Left forelimb (tissue), 1 donor: Measurements from ENCODE around the gene CLPTM1L.
"Not testable (repeated sequence)": the region's sequence is repeated elsewhere in the genome, so short reads cannot be mapped to it uniquely, and the experiment has no call there.

Experiments used
- DNase-seq: peaks from one replicate; pipeline ENCODE4 v3.0.0-alpha.2; 2018; ENCODE audit warnings: low spot score

CLPTM1L gene

DNA sequence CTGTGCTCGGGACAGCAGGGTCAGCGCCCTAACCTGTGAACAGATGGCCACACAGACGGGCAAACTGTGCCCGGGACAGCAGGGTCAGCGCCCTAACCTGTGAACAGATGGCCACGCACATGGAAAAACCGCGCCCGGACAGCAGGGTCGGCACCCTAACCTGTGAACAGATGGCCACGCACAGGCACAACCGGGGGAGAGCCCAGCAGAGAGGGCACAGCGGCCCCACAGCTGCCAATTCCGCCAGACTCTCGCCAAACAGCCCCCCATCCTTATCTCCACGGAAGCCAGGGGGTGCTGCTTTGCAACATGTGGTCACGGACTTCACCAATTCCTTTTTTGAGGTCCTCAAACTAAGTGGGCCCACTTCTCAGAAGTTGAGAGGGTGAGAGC, 5.1 kb downstream of the CLPTM1L start:
- DNase-seq: not testable (repeated sequence)

DNA sequence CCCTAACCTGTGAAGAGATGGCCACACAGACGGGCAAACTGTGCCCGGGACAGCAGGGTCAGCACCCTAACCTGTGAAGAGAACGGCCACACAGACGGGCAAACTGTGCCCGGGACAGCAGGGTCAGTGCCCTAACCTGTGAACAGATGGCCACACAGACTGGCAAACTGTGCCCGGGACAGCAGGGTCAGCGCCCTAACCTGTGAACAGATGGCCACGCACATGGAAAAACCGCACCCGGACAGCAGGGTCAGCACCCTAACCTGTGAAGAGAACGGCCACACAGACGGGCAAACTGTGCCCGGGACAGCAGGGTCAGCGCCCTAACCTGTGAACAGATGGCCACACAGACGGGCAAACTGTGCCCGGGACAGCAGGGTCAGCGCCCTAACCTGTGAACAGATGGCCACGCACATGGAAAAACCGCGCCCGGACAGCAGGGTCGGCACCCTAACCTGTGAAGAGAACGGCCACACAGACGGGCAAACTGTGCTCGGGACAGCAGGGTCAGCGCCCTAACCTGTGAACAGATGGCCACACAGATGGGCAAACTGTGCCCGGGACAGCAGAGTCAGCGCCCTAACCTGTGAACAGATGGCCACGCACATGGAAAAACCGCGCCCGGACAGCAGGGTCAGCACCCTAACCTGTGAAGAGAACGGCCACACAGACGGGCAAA, 5.6 kb downstream of the CLPTM1L start:
- DNase-seq: not testable (repeated sequence)

DNA sequence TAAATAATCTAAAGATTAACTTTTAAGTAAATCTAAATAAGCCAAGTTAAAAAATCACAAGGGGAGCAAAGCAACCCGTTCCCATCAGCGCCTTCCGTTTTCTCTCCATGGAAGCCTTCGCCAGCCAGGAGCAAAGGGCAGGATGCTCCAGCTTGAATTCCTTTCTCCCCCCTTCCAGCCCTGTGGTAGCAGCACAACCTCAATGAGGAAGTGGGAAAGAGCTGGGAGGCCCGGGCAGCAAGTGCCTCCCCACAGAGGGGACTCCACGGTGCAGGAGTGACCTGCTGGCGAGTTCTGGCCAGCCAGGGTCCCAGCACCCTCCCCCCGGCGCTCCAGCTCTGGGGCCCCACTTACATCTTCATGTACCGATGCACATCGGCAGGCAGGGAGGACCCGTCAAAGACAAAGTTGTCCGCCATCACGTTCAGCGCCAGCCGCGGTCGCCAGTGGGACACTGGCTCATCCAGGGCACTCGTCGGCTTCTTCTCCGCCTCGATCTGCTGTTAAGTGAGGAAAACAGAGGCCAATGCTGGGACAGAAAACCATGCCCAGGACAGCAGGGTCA, 6.3 kb downstream of the CLPTM1L start:
- no peak for DNase-seq

DNA sequence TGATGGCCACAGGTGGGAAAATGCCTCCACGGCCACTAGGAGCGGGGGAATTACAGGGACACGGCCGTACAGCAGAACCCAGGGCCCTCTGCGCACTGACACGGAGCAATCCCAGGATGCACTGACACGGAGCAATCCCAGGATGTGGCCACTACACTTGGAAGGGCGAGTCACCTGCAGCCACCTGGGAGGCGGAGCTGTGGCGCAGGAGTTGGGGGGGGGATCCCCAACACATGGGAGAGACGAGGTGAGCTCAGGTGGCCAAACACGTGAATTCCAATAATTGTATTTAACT, 6.8 kb downstream of the CLPTM1L start:
- no peak for DNase-seq

DNA sequence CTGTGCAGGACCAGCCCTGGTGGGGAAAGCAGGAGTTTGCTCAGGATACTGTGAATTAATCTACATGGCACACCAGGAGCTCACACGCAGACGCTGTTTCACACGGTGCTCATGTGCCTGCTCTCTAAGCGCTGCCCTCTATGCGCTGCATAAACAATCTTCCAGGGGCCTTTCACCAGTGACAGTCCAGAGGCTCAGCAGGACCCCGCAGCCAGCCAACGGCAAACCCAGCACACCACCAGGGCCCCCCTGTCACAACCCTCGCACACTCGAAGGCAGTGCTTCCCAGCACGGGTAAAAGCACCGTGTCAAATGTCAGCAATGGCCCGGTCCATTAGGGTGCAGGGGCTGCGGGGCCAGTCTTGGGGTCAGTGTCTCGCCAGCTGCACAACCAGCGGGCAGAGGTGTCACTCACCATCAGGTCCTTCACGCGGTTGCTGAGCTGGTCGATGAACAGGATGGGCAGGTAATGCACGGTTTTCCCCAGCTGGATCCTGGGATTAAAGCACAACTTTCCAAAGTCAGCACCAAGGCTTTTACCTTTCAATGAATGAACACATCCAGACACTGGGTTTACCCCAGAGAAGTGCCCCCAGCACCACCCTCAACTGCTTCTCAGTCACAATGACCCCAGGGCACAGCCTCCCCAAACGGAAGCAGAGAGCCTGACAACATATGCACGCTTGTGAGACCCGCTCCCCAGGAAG, 7.3 kb downstream of the CLPTM1L start:
- DNase-seq: no peak

DNA sequence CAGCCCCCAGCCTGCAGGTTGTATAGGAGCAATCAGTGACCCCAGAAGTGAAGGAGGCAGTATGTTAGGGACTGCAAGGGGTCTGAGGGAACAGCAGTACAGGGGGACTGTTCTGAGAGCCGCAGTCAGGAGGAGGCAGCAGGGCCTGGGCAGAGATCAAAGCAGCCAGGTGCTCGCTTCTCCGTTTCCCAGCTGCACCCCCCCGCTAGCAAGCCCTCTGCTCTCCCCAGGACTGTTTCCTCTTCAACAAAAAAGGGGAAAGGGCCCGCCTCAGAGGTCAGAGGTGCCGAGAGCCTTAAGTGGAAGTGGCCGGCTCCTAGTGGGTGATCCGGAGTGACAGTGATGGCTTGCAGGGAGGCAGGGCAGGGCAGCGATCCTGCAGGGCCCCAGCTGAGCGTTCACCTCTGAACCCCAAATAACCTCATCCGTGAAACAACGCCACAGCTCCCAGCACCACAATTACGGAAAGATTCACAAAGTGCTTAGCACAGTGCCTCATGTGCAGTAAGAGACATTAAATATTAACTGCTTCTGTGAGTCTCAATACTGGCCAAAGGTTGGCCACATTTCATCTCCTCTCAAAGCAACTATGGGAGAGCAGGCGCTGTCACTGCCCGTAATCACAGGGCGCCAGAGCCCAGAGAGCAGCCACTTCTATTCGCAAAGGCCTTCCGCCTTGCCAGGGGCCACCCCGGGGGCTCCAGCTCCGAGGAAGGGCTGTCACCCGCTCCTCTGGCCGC, 8.0 kb downstream of the CLPTM1L start:
- DNase-seq: no peak

DNA sequence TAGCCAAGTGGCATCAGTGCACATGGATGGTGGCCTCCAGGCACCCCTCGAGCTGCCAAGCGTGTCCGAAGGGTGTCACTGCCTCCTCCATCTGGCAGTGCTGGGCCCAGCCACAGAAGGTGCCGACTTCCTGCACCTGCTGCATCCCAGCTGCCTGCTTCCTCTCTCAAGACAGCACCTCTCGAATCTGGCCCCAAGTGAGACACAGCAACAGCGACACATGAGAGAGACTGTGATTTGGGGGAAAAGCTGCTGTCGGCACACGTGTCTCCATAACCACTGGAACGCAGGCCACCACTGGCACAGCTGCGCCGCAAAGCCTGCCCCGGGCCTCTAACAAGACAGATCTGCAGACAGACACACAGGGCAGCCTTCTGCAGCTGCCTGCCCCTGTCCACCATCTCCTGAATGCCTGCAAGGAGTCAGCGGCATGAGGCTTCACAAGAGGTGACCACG, 8.8 kb downstream of the CLPTM1L start:
- DNase-seq: no peak

DNA sequence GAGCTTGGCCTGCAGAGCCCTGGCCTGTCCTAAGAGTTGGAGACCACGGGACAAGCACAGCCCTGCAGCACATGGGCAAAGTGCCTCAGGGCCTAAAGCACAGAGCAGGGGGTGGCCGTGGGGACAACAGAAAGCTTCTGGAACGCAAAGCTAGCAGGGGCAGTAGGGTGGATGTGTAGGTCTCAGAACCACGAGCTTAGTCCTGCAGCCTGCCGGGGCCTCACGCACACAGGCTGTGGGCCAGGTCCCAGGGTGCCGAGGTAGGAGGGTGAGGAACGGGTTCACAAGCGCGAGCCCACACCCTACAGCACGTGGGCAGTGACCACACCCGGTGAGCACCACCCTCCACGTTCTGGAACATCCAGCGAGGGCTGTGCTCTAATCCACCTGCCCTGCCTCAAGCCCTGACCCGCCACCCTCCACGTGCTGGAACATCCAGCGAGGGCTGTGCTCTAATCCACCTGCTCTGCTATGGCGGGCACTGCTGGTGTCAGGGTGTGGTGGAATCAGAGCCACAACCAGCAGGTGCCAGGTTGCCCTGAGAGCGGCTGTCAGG, 9.3 kb downstream of the CLPTM1L start:
- no peak for DNase-seq

DNA sequence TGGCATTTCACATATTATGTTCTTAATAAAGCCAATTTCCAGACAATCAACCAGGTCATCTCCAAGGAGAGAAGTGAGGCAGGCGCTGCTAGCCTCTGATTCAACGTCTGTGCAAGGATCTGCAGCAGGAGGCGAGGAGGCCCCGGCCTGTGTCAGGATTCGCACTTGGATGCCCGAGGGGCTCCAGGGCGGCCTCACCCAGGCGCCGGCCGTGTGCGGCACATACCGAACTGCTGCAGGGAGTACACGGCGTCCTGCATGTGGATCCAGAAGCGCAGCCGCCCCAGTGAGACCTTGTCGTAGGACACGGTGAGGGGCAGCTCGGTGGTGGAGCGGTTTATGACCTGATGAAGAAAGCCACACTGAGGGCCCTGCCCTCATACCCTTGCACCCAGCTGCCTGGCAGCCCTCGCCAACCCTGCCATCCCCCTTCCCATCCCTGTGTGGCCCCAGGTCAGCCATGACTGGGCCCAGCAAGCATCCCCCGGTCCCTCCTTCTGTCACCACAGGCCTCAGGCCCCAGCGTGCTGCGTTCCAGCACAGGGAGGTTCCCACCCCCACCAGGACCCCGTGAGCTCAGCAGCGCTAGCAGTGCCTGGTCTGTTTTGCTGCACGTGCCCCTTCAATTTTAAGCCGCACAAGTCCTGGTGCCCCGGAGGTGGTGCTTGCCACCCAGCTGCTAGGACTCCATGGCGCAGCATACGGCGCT, 9.9 kb downstream of the CLPTM1L start:
- no peak for DNase-seq

DNA sequence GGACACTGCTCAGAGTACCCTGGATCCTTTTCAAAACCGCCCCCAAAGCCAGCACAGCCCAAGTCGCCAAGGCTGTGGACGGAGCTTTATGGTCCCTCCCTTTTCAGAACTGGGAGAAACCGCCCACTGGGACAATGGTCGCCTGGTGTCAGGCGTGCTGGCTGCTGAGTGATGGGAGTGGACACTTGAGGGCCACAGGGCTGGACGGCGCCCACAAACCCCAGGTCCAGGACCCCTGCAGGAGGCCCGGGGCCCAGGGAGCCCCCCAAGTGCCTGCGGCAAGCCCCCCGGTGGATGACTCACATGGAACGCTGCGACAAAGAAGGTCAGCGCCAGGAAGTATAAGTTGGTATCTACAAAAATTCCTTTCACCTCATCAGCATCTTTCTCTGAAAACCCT, 10.9 kb downstream of the CLPTM1L start:
- DNase-seq: no peak

DNA sequence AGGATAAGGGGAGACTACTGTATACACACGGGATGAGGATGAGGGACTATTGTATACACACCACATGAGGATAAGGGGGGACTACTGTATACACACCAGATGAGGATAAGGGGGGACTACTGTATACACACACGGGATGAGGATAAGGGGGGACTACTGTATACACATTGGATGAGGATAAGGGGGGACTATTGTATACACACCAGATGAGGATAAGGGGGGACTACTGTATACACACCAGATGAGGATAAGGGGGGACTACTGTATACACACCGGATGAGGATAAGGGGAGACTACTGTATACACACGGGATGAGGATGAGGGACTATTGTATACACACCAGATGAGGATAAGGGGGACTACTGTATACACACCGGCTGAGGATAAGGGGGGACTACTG, 11.6 kb downstream of the CLPTM1L start:
- DNase-seq: not testable (repeated sequence)

DNA sequence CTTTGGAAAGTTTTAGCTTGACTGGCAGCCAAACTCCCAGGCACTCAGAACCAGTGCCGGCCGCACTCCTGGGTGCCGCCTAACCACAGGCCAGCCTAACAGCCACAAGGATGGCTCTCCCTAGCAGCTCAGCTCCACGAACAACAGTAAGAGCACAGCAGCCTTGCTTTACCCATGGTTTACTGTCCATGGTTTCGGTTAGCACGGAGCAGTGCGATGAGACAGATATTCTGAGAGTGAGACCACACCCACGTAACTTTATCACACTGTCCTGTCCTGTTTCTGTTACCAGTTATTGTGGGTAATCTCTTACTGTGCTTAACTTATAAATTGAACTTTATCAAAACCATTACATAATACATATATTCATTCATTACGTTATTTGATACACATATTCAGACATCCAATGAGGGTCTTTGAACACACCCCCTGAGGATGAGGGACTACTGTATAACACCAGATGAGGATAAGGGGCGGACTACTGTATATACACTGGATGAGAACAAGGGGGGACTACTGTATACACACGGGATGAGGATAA, 12.4 kb downstream of the CLPTM1L start:
- no peak for DNase-seq

DNA sequence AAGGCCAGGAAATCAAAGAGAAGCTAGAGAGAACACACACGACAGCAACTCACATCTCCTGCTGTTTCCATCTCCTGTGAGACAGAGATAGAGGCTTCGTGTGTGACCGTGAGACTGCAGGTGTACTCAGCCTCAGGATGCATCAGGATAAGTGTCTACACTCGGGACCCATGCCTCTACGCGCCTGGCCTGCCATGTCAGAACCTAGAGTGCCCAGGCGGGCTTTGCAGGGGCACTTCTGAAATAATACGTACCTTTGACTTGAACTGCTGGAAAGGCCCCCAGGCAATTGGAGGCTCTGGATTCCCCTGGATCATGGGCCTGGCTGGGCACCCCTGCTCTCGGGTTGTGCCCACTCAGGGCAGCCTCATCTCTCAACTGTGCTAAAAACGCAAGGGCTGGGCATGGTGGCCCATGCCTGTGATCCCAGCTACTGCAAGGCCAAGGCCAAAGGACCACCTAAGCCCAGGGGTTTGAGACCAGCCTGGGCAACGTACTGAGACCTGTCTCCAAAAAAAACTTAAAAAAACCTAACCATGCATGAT, 13.0 kb downstream of the CLPTM1L start:
- DNase-seq: no peak

DNA sequence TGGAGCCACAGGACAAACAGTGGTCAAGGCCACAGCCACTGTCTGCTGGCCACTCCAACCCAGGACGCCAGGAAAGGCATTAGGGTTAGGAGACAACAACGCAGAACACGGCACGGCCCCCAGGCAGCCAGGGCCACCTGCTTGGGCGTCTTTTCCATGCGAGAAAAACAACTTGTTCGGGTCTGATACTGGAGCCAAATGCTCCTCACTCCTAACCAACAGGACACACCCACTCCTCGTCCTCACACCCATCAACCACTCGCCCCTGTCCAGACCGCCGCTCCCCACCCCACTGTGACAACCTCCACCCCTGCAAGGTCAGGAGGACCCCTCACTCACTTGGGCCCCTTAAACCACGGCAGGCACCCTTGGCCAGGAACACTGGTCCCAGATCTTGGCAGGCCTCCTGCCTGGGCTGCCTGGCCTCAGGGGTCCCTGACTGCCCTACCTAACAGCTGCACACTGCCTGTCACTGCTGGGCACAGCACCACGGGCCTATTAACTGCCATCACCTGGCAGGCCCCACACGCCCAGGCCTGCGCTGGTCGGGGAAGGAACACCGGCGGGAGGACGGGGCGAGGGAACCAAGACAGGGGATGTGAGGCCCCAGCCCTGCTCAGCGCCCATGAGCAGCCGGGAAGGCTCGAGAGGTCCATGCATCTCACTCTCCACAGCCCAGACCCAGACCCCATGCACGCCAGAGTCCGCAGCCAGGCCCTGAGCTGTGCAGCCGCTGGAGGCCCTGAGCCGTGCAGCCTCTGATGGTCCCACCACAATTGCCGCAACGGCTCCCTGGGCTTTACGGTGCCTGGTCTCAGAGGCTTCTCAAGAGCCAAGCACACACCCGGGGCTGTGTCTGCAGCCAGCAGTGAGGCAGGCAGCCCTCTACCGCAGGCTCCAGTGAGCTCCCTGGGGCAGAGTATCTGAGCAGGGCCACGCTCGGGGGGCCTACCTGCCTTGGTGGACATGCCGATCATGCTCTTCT, 13.8 kb downstream of the CLPTM1L start:
- no peak for DNase-seq

DNA sequence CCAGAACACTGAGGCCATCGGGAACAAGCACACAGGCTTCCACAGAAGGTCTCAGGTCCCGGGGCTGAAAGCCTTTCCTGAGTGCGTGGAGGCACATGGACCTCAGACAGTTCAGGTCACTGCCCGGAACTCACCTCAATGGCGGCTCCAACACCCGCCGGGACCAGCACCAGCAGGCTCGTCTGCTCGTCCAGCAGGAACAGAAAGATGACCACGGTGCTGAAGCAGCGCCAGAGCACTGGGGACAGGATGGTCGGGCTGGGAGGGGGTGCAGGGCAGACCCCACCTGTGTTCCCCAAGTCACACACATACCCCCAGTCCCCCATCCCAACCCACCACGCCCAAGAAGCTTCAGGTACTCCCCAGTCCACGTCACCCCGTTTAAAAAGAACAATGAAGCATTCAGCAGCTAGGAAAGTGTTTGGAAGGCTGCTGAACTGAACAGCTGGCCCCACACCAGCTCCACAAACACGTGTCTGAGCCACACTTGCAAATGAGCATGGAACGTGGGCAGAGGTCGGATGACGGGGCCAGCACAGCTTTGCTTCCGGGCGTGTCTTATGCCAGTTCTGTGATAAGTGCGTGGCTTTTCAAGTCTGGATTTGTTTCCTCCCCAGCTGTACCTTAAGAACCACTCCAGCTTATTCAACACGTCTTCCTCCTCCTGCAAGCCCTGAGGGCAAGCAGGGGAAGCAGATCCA, 14.6 kb downstream of the CLPTM1L start:
- DNase-seq: no peak

DNA sequence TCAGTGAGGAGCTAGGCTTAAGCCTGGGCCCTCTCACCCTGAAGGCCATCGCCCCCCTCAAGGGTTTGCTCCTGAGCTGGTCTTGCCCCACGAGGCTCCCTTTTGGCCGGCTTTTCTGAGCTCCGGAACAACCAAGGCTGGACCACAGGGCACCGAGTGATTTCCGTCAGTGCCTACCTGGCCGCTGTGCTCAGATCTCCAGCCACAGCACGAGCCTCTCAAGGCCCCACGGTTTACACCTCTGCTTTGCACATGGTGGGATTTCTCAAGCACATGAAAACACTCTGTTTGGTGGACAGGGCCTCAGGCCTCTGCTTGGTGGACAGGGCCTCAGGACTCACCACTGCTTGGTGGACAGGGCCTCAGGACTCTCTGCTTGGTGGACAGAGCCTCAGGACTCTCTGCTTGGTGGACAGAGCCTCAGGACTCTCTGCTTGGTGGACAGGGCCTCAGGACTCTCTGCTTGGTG, 15.8 kb downstream of the CLPTM1L start:
- no peak for DNase-seq

DNA sequence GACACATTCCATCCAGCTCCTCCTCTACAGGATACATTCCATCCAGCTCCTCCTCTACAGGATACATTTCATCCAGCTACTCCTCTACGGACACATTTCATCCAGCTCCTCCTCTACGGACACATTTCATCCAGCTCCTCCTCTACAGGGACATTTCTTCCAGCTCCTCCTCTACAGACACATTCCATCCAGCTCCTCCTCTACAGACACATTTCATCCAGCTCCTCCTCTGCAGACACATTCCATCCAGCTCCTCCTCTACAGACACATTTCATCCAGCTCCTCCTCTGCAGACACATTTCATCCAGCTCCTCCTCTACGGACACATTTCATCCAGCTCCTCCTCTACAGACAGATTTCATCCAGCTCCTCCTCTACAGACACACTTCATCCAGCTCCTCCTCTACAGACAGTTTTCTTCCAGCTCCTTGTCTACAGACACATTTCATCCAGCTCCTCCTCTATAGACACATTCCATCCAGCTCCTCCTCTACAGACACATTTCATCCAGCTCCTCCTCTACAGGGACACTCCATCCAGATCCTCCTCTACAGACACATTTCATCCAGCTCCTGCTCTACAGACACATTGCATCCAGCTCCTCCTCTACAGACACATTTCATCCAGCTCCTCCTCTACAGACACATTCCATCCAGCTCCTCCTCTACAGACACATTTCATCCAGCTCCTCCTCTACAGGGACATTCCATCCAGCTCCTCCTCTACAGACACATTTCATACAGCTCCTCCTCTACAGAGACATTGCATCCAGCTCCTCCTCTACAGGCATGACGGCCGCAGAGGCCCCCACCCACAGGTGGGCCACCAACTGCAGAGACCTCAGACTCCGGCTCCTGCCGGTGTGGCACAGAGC, 16.4 kb downstream of the CLPTM1L start:
- not testable (repeated sequence) for DNase-seq
